T47D (cell line): ENCODE data around the gene ZNF613.
"Not testable (repeated sequence)": the region's sequence is repeated elsewhere in the genome, so short reads cannot be mapped to it uniquely, and the experiment has no call there.

Experiments
- DNase-seq, 2 experiments: peaks; one replicate each; pipeline versions ENCODE4 v3.0.0 to v3.0.0-alpha.2; 2011 to 2012; ENCODE audit warnings: low read depth in 1 of 2, low spot score in 1 of 2
- JUND ChIP-seq: IDR thresholded peaks from 2 replicates; pipeline ENCODE4 v1.6.1; 2012; ENCODE audit warnings: low read depth
- in situ Hi-C: cut with HindIII; loops from 2 replicates; pipeline ENCODE4 v1.10.0; 2016; ENCODE audit warnings: low sequenced_read_pairs, low pct_unique_long_range_greater_than_20kb

ZNF613 gene

DNA sequence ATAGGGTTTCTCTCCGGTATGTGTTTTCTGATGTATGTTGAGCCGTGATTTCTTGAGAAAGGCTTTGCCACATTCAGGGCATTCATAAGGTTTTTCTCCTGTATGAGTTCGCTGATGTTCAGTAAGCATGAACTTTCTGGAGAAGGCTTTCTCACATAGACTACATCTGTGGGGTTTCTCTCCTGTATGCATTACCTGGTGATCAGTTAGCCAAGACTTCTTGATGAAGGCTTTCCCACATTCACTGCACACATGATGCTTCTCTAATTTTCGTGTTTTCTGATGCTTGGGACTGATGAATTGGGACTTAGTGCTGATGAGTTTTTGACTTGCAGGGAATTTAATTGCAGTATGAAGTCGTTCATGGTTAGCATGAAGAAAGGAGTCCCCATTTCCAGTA, 38.3 kb downstream of the ZNF613 start:
- no peak for TF ChIP-seq JUND
- DNase-seq = no peak
- in situ Hi-C loops = no loop called here

DNA sequence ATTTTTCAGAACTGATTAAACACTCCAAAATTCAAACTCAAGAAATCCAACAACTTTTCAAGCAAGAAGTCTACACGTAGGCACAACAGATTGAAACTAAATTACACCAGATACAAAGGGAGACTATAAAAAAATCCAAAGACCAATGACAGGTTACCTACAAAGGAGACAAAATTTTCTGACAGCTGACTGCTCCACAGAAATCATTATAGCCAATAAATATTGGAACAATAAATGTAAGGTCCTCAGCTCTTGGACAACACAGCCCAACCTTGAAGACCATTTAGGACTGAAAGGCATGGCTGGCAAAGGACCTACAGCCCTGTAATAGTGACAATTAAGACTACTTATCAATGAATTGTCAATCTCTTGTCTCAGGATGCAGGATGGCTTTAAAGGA, 43.4 kb downstream of the ZNF613 start:
- no peak for DNase-seq
- TF ChIP-seq JUND = no peak
- in situ Hi-C loops = no loop called here

DNA sequence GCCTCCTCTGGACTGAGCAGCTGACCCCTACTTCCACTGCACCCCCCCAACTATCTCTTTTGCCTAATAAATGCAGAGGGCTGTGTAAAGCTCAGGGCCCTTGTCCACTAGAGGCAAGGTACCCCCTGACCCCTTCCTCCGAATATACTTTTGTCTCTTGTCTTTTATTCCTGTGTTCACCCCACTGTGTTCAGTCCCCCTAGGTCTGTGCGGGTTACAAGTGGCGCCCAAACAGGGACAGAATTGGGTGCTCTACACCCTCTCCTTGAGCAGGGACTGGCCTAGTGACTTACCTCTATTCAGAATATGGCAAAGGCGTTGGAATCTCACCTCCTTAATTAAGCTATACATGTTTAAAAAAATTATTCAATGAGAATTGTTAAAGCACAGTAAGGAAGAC, 44.4 kb downstream of the ZNF613 start:
- TF ChIP-seq JUND = no peak
- in situ Hi-C loops = no loop called here
- DNase-seq = no peak

DNA sequence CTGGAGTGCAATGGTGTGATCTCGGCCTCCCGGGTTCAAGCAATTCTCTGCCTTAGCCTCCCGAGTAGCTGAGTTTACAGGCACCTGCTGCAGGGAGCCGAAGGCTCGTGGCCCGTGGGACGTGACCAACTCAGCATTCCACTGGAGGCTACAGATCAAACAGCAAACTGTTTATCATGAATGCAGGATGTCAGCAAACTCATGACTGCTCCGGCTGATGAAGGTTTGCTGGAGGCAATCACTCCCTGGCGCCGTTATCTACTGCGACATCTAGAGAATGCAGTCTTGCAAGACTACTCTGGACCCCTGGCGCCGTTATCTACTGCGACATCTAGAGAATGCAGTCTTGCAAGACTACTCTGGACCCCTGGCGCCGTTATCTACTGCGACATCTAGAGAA, 48.5 kb downstream of the ZNF613 start:
- in situ Hi-C loops = not testable (repeated sequence)
- TF ChIP-seq JUND = peak; percentile 60
- peak in 1 of 2 experiments; percentile 63 for DNase-seq

DNA sequence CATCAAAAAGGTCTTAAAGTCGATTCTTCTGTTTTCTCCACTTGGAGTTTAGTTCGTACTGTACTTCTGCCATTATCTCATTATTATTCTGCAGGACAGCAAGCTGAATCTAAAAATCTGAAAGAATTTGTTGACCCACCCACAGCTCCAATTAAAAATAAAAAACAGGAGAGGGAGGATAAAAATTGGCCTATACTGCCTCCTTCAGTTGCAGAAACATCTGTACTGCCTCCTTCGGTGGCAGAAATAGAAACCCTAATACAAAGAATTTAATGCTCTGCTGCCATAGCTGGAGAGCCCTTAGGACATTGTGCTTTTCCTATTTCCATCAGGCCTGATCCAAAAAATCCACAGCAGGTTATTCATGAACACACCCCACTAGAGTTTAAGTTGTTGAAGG, 49.6 kb downstream of the ZNF613 start:
- no peak for TF ChIP-seq JUND
- in situ Hi-C loops = no loop called here
- DNase-seq = peak in 1 of 2 experiments; percentile 31

DNA sequence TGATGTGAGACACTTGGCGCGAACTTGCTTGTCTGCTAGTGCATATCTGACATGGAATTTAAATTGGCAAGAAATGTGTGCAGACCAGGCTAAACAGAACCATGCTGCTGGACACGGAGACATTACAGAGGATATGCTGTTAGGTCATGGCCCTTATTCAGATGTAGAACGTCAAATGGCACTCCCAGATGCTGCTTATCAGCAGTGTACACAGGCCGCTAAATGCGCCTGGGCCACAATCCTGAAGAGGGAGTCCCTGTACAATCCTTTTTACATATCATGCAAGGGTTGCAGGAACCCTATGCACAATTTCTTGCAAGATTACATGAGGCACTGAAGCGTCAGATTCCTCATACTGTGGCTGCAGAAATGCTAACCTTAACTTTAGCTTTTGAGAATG, 50.1 kb downstream of the ZNF613 start:
- no peak for DNase-seq
- no peak for TF ChIP-seq JUND
- in situ Hi-C loops = no loop called here

DNA sequence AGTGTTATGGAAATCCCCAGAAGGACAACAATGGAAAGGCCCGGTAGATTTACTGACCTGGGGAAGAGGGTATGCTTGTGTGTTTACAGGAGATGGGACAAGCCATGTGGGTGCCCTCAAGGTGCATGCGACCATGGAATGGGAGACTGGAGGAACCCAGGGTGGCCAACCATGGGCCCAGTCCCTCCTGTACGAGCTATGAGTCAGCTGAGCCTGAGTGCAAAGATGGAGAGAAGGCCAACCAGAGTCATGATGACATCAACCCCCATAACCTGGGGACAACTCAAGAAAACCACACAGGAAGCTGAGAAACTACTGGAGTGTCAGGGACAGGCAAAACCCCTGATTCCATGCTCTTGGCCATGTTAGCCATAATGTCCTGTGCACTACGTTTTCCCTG, 51.6 kb downstream of the ZNF613 start:
- in situ Hi-C loops = no loop called here
- DNase-seq = no peak
- TF ChIP-seq JUND = no peak

DNA sequence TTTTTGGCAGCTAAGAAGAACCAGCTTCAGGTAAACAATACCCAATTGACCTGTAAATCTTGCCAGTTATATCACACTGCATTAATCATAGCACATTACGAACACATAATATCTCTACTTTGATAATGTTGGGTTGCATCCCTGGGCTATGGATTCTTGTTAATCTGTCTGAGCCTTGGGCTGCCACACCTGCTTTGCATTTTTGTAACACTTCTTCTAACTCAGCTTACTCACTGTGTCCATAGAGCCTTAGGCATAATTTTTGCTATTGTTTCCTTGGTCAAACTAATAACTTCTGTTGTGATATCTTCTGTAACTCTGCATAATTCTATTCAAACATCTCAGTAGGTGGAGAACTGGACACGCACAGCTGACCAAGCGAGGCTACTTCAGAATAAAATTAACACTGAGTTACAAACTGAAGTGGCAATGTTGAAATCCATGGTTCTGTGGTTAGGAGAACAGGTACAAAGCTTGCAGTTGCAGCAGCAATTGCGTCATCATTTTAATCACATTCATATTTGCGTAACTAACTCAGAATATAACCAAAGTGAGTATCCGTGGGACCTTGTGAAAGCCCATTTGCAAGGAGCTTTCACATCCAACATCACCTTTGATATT, 53.0 kb downstream of the ZNF613 start:
- DNase-seq = no peak
- in situ Hi-C loops = no loop called here
- TF ChIP-seq JUND = no peak

DNA sequence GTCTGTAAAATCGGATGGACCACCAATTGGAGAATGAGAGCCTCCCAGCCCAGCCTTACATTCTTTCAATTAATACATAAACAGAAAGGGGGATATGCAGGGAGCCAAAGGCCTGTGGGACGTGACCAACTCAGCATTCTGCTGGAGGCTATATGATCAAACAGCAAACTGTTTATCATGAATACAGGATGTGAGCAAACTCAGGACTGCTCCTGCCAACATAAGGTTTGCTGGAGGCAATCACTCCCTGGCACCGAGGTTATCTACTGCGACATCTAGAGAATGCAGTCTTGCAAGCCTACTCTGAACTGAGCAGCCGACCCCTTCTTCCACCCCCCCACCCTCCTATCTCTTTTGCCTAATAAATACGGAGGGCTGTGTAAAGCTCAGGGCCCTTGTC, 53.7 kb downstream of the ZNF613 start:
- in situ Hi-C loops = not testable (repeated sequence)
- DNase-seq = peak in 1 of 2 experiments; percentile 34

DNA sequence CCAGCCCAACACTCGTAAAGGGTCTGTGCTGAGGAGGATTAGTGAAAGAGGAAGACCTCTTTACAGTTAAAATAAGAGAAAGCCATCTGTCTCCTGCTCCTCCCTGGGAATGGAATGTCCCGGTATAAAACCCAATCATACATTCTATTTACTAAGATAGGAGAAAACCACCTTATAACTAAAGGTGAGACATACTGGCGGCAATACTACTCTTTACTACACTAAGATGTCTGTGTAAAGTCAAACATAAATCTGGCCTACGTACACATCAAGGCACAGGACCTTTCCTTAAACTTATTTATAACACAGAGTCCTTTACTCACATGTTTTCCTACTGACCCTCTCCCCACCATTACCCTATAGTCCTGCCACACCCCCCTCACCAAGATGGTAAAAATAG, 56.1 kb downstream of the ZNF613 start:
- in situ Hi-C loops = no loop called here
- DNase-seq = no peak
- TF ChIP-seq JUND = no peak

DNA sequence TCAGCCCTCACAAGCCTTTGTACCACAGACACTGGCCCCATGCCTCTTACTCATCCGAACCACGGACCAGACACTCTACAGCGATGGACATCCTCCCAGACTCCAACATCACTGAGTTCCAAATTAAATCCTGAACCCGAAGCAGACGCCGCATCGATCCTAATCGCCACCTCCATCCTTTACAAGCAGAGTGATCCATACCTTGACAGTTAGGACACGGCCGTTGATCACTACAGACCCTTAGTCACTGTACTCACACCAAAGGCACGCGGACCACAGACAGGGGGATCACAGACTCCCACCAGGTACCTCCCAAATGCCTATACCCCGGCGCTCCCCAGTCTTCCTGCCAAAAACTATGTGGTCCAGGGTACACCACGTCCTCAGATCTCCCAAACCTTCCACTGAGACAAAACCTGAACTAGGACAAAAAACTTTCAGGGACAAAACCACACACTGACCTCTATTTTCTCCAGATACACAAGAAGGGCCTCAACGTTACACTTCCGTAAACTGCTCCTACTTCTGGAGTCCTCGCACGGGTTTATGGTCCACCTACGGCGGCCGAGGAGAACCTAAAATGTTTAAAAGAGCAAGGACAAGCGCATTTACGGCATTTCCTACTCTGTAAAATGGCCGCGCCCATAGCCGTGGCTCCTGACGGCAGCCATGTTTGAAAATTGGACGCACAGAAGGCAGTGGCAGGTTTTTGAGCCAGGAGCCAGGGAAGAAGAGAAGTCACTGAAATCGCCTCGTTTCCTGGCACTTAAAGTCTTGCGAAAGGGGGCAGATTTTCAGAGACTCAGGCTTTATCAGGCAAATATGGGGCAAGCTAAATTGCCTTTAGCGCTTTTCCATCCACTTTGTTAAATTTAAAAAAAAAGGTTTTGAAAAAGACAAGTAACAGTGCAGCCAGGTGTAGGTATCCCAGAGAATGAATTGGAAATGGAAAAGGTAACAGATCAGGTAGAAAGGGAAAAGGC, 59.3 kb downstream of the ZNF613 start, which contains the start of gene ZNF350:
ZNF350 (minus strand) TSS at position 532 of the 983 bp plus-strand sequence. CDS start 12,480 bp downstream, outside the sequence.
- peak; percentile 32 to 95 for DNase-seq
- no peak for TF ChIP-seq JUND
- in situ Hi-C loops = no loop called here

DNA sequence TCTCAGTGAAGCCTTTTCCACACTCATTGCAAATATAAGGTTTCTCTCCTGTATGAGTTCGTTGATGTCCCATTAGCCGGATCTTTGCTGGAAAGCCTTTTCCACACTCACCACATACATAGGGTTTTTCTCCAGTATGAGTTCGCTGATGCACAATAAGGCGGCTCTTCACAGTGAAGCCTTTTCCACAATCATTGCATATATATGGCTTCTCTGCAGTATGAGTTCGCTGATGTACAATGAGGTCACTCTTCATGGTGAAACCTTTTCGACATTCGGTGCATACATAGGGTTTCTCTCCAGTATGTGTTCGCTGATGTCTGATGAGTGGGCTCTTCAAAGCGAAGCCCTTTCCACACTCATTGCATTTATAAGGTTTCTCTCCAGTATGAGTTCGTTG, 66.2 kb downstream of the ZNF613 start:
- DNase-seq = no peak
- in situ Hi-C loops = no loop called here
- no peak for TF ChIP-seq JUND

DNA sequence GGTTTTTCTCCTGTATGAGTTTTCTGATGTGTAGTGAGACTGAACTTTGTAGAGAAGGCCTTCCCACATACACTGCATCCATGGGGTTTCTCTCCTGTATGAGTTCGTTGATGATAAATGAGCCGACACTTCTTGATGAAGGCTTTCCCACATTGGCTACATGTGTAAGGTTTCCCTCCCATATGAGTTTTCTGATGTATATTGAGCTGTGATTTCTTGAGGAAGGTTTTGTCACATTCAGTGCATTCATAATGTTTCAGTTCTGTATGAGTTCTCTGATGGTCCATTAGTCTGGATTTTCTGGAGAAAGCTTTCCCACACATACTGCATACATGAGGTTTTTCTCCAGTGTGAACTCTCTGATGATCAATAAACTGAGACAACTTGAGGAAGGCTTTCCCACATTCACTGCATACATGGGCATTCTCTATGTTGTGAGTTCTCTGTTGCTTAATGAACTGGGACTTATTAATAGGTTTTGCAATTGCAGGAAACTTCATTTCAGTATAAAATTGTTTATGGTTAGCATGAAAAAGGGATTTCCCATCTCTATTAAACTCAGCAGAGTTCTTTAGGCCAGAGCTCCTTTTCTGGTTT, 66.9 kb downstream of the ZNF613 start:
- in situ Hi-C loops = no loop called here

More for the DNA sequence above, 66.9 kb downstream of the ZNF613 start:
- DNase-seq = no peak
- TF ChIP-seq JUND = no peak
